BE2C (cell line): ENCODE measurements around the gene CD82.

Experiments used
- DNase-seq: peaks from one replicate; pipeline ENCODE4 v3.0.0-alpha.2; 2020
- H3K27me3 ChIP-seq: fragments of 250-450 bp; sonication (Bioruptor Pico); 2 replicates; pipeline ENCODE4 v1.5.1; 2020; ENCODE audit warnings: mild to moderate bottlenecking
- H3K36me3 ChIP-seq: fragments of 250-450 bp; sonication (Bioruptor Pico); 2 replicates; pipeline ENCODE4 v1.5.1; 2020; ENCODE audit warnings: mild to moderate bottlenecking
- H3K4me1 ChIP-seq: fragments of 250-450 bp; sonication (Bioruptor Pico); 2 replicates; pipeline ENCODE4 v1.5.1; 2020
- H3K4me3 ChIP-seq: 2 replicates; pipeline ENCODE4 v1.5.1; 2011; ENCODE audit warnings: low read depth, low read length
- H3K9me3 ChIP-seq: fragments of 250-450 bp; sonication (Bioruptor Pico); 2 replicates; pipeline ENCODE4 v1.5.1; 2020
- CTCF ChIP-seq: IDR thresholded peaks from 2 replicates; pipeline ENCODE4 v1.5.1; 2012; ENCODE audit warnings: mild to moderate bottlenecking, low read depth, low read length

The CD82 gene

GRCh38 chr11:44582641-44583352 is 17.3 kb downstream of the CD82 start:
- H3K27me3 ChIP-seq: no peaks in the 10 kb centered on the region
- H3K4me3 ChIP-seq: no peak overlapping the region
- no peak for TF ChIP-seq CTCF
- H3K4me1 ChIP-seq: no peaks in the 10 kb centered on the region
- no peaks in the 10 kb centered on the region for H3K9me3 ChIP-seq
- H3K36me3 ChIP-seq: no peaks in the 10 kb centered on the region
- DNase-seq: no peak

GRCh38 chr11:44583353-44583669 is 17.8 kb downstream of the CD82 start:
- no peak for DNase-seq
- Histone ChIP-seq H3K36me3 (no peaks in the 10 kb centered on the region), H3K9me3 (no peaks in the 10 kb centered on the region), H3K4me1 (no peaks in the 10 kb centered on the region), H3K27me3 (no peaks in the 10 kb centered on the region), H3K4me3 (no peak overlapping the region)
- no peak for TF ChIP-seq CTCF

- Histone ChIP-seq H3K4me1 (no peaks in the 10 kb centered on the region), H3K27me3 (no peaks in the 10 kb centered on the region), H3K9me3 (no peaks in the 10 kb centered on the region), H3K36me3 (no peaks in the 10 kb centered on the region), H3K4me3 (no peak overlapping the region)
- TF ChIP-seq CTCF: no peak
- DNase-seq: no peak
Measured at GRCh38 chr11:44585421-44585820, 20.0 kb downstream of the CD82 start.

GRCh38 chr11:44589301-44589700 is 23.8 kb downstream of the CD82 start:
- TF ChIP-seq CTCF: no peak
- H3K4me1 ChIP-seq: no peaks in the 10 kb centered on the region
- DNase-seq: no peak

GRCh38 chr11:44590769-44591168 is 25.3 kb downstream of the CD82 start:
- Histone ChIP-seq H3K4me1 (no peaks in the 10 kb centered on the region), H3K36me3 (no peaks in the 10 kb centered on the region), H3K27me3 (no peaks in the 10 kb centered on the region), H3K9me3 (no peaks in the 10 kb centered on the region), H3K4me3 (no peak overlapping the region)
- no peak for TF ChIP-seq CTCF
- DNase-seq: no peak

More at GRCh38 chr11:44589301-44589700, 23.8 kb downstream of the CD82 start:
- no peaks in the 10 kb centered on the region for H3K27me3 ChIP-seq
- no peaks in the 10 kb centered on the region for H3K9me3 ChIP-seq
- H3K36me3 ChIP-seq: no peaks in the 10 kb centered on the region
- H3K4me3 ChIP-seq: no peak overlapping the region

GRCh38 chr11:44591557-44591956 is 26.1 kb downstream of the CD82 start:
- H3K4me3 ChIP-seq: no peak overlapping the region
- no peak for TF ChIP-seq CTCF

More at GRCh38 chr11:44591557-44591956, 26.1 kb downstream of the CD82 start:
- no peaks in the 10 kb centered on the region for H3K4me1 ChIP-seq
- H3K9me3 ChIP-seq: no peaks in the 10 kb centered on the region
- no peak for DNase-seq
- no peaks in the 10 kb centered on the region for H3K27me3 ChIP-seq
- no peaks in the 10 kb centered on the region for H3K36me3 ChIP-seq
